Aortic smooth muscle cell (primary cell): ENCODE data around the gene HMGB2. TPM values are rescaled to one million over a fixed set of nuclear protein-coding genes. Genes with fewer than 3 reads are reported as not detected.

Source experiments
- total RNA-seq: library from RNA; depleted of rRNA; stranded (reverse); fragments of >200 nt; gene quantifications from 2 replicates; pipeline ENCODE4 v1.2.3, GENCODE V29; 2014

The HMGB2 gene
- 99.5 and 122 TPM in 2 replicates for total RNA-seq

GRCh38 chr4:173334085-173334890 is at the start of gene HMGB2:
TSS of gene HMGB2 (minus strand) at chr4:173334358. CDS start at chr4:173333649, 709 bp downstream.

GRCh38 chr4:173370477-173371291 is 36.5 kb upstream of the HMGB2 start, which contains the start of gene SAP30:
TSS of gene SAP30 (plus strand) at chr4:173370954. CDS start at chr4:173371183, 229 bp downstream.

Other genes with a start within 250 kb of the HMGB2 start
- 28.4 and 34.6 TPM in 2 replicates for gene GALNT7, start 165.5 kb downstream of the HMGB2 start, total RNA-seq
- gene SAP30, start 36.6 kb upstream of the HMGB2 start, total RNA-seq = 19.2 and 21.3 TPM in 2 replicates
- gene SCRG1, start 64.8 kb upstream of the HMGB2 start, total RNA-seq = 0.26 and 0.31 TPM in 2 replicates
- gene HAND2, start 195.9 kb upstream of the HMGB2 start, total RNA-seq = 37.4 and 48.7 TPM in 2 replicates